Endothelial cell of umbilical vein (primary cell): Measurements from ENCODE around the gene PLEKHA6. TPM values are rescaled to one million over a fixed set of nuclear protein-coding genes. Genes with fewer than 3 reads are reported as not detected.
A peak's percentile ranks its signal among the peaks of the same experiment; 100 is the strongest.

Experiments
- BruUV-seq: library from RNA; stranded (reverse); fragments of 400-500 nt; replicated peaks from 2 replicates; lab custom pipeline; 2021; lab: Mats Ljungman, UMichigan
- CTCF ChIA-PET: fragments of 300-600, 350-600 bp; sonication (Branson Sonifier 250); formaldehyde crosslinking; loops from one replicate; lab custom pipeline; 2021; ENCODE audit warnings: antibody characterized with exemption, inconsistent platforms; lab: Charles Lee
- POLR2A ChIA-PET: fragments of 300-600, 350-600 bp; sonication (Branson Sonifier 250); formaldehyde crosslinking; loops from one replicate; lab custom pipeline; 2021; ENCODE audit warnings: antibody characterized with exemption, inconsistent platforms; lab: Charles Lee
- DNase-seq: peaks from one replicate; pipeline ENCODE4 v3.0.0-alpha.2; 2011; ENCODE audit warnings: low read depth, low spot score
- FAIRE-seq: peaks from 2 replicates; lab custom pipeline; 2011; peaks lifted over from hg19 to GRCh38; lab: Jason Lieb, UNC
- H2AFZ ChIP-seq: 2 replicates; pipeline ENCODE4 v1.6.0; 2012; ENCODE audit warnings: low read depth, low read length, control low read depth, inconsistent platforms
- H3K27ac ChIP-seq: 2 replicates; pipeline ENCODE4 v1.5.1; 2011; ENCODE audit warnings: low read depth, mild to moderate bottlenecking, control low read depth, low read length, moderate library complexity; ENCODE audit not compliant: insufficient read depth
- H3K27me3 ChIP-seq, 2 experiments: 2 replicates each; pipeline versions ENCODE4 v1.6.0 to v1.6.1; 2011; ENCODE audit warnings: low read length in 2 of 2, mixed read lengths in 1 of 2; ENCODE audit not compliant: control insufficient read depth in 2 of 2, insufficient read depth in 2 of 2
- H3K36me3 ChIP-seq, 2 experiments: 2 replicates in 1 of 2; 3 replicates in 1 of 2; pipeline ENCODE4 v1.5.1; 2011; ENCODE audit warnings: low read length in 2 of 2, mild to moderate bottlenecking in 1 of 2, moderate library complexity in 1 of 2; ENCODE audit not compliant: control insufficient read depth in 2 of 2, insufficient read depth in 2 of 2; ENCODE audit errors: extremely low read depth in 1 of 2
- H3K4me1 ChIP-seq: 3 replicates; pipeline ENCODE4 v1.5.1; 2011; ENCODE audit warnings: mild to moderate bottlenecking, low read length; ENCODE audit not compliant: control insufficient read depth, insufficient read depth; ENCODE audit errors: extremely low read depth
- H3K4me2 ChIP-seq: 2 replicates; pipeline ENCODE4 v1.6.1; 2011; ENCODE audit warnings: low read length, control low read depth, mixed read lengths; ENCODE audit not compliant: insufficient read depth
- H3K4me3 ChIP-seq, 3 experiments: fragments of 200-600 bp in 1 of 3; sonication (generic), shearing (Covaris generic) in 1 of 3; replicated peaks in 1 of 3; 2 replicates each; pipeline ENCODE4 v1.5.1; 2011 to 2016; ENCODE audit warnings: control low read depth in 3 of 3, low read length in 3 of 3, mild to moderate bottlenecking in 2 of 3, inconsistent platforms in 1 of 3, low read depth in 1 of 3, moderate library complexity in 1 of 3; ENCODE audit not compliant: insufficient read depth in 1 of 3
- H3K79me2 ChIP-seq: 2 replicates; pipeline ENCODE4 v1.6.0; 2012; ENCODE audit warnings: low read length, inconsistent platforms; ENCODE audit not compliant: control insufficient read depth, insufficient read depth
- H3K9ac ChIP-seq: replicated peaks from 2 replicates; pipeline ENCODE3; 2011; ENCODE audit warnings: low read length, control low read depth; ENCODE audit not compliant: insufficient read depth; ENCODE audit errors: extremely low read depth
- H3K9me1 ChIP-seq: replicated peaks from 3 replicates; pipeline ENCODE4 v1.6.0; 2011; ENCODE audit warnings: mild to moderate bottlenecking, low read length; ENCODE audit not compliant: control insufficient read depth, insufficient read depth; ENCODE audit errors: extremely low read depth
- H3K9me3 ChIP-seq: replicated peaks from 2 replicates; pipeline ENCODE4 v1.5.1; 2012; ENCODE audit warnings: low read length, inconsistent platforms; ENCODE audit not compliant: control insufficient read depth, insufficient read depth
- H4K20me1 ChIP-seq: replicated peaks from 2 replicates; pipeline ENCODE3; 2011; ENCODE audit warnings: mild to moderate bottlenecking, low read length; ENCODE audit not compliant: control insufficient read depth, insufficient read depth; ENCODE audit errors: extremely low read depth
- GATA2 ChIP-seq: IDR thresholded peaks from 2 replicates; pipeline ENCODE4 v1.7.0; 2011; ENCODE audit warnings: low read depth, mild to moderate bottlenecking, moderate library complexity, mixed read lengths, low read length; ENCODE audit not compliant: insufficient read length, insufficient read depth
- dilution Hi-C: fragments of 300-500 bp; cut with MboI; formaldehyde crosslinking; loops from one replicate; pipeline ENCODE4 v1.15.0; 2019; ENCODE audit warnings: low sequenced_read_pairs; ENCODE audit not compliant: extremely low pct_ligation_motif_present
- intact Hi-C: fragments of 100-400 bp; cut with micrococcal nuclease; formaldehyde crosslinking; loops from one replicate; pipeline ENCODE4 v1.10.0; 2022
- polyA plus RNA-seq, 4 experiments: library from polyadenylated mRNA; depleted of rRNA in 3 of 4; stranded (reverse) in 3 of 4; unstranded in 1 of 4; fragments of >200 nt; gene quantifications; 2 replicates each; pipeline versions ENCODE4 v1.2.1 to v1.2.3, GENCODE V29; 2011 to 2012; ENCODE audit warnings: missing spikeins in 1 of 4
- total RNA-seq: library from RNA; stranded (reverse); gene quantifications from 2 replicates; pipeline ENCODE4 v1.2.3, GENCODE V29; 2021
- TF ChIP-seq, protein P1 (sequence below), 2 donors: IDR thresholded peaks; 1 replicate in 1 of 2; 2 replicates in 1 of 2; pipeline ENCODE4 v1.5.1; 2011; ENCODE audit warnings: low read length in 2 of 2, mild to moderate bottlenecking in 2 of 2, moderate library complexity in 2 of 2, control low read depth in 1 of 2, inconsistent platforms in 1 of 2, low read depth in 1 of 2; ENCODE audit not compliant: insufficient read depth in 1 of 2; ENCODE audit errors: extremely low read depth in 1 of 2

Gene PLEKHA6
- total and polyA plus RNA-seq, 2 donors (not counting 3 experiments of a cell fraction or from before 2014, with no cell fraction given): 2.1 to 15.0 TPM

GRCh38 chr1:204398197-204399125 is 38.7 kb upstream of the PLEKHA6 start:
- intact Hi-C loops (loop anchor here (1.0 to 2.0 kb wide), 7 partner anchors 10 to 236 kb away; no protein-coding TSS in a partner anchor), dilution Hi-C loops (no loop called here)
- no peak overlapping the region for H3K4me3 ChIP-seq
- POLR2A ChIA-PET: interaction anchor here (0.9 to 1.5 kb wide), 4 partner anchors 13 to 31 kb away, joined by 3 to 4 read pairs (median 4); no protein-coding TSS in a partner anchor
- no peak overlapping the region for H3K4me2 ChIP-seq
- no peaks in the 10 kb centered on the region for H3K9me3 ChIP-seq
- CTCF ChIA-PET: interaction anchor here (0.6 to 3.8 kb wide), 80 partner anchors 9 to 550 kb away, joined by 3 to 164 read pairs (median 4); partner anchors contain the start of genes ETNK2, GOLT1A, MDM4 and PIK3C2B
- TF ChIP-seq, protein P1, sequence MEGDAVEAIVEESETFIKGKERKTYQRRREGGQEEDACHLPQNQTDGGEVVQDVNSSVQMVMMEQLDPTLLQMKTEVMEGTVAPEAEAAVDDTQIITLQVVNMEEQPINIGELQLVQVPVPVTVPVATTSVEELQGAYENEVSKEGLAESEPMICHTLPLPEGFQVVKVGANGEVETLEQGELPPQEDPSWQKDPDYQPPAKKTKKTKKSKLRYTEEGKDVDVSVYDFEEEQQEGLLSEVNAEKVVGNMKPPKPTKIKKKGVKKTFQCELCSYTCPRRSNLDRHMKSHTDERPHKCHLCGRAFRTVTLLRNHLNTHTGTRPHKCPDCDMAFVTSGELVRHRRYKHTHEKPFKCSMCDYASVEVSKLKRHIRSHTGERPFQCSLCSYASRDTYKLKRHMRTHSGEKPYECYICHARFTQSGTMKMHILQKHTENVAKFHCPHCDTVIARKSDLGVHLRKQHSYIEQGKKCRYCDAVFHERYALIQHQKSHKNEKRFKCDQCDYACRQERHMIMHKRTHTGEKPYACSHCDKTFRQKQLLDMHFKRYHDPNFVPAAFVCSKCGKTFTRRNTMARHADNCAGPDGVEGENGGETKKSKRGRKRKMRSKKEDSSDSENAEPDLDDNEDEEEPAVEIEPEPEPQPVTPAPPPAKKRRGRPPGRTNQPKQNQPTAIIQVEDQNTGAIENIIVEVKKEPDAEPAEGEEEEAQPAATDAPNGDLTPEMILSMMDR (IDR thresholded peaks at IDR 0.05; ENCODE audit: extremely low read depth in 1 of 2, insufficient read depth in 1 of 2, low read depth in 1 of 2, low read length in 2 of 2): peak; percentile 80 to 86
- no peak for TF ChIP-seq GATA2
- FAIRE-seq (peak; percentile 82), DNase-seq (peak; percentile 80)
- no peak overlapping the region for H3K9ac ChIP-seq
- H3K4me1 ChIP-seq: no peaks in the 10 kb centered on the region
- BruUV-seq: no TSS peak
- no peaks in the 10 kb centered on the region for H4K20me1 ChIP-seq
- H3K36me3 ChIP-seq: peaks cover 2 to 4% of the 10 kb centered on the region in 2 experiments
- H3K27ac ChIP-seq: no peak overlapping the region
- H3K27me3 ChIP-seq: no peaks in the 10 kb centered on the region
- H3K79me2 ChIP-seq: peaks cover 5% of the 10 kb centered on the region
- no peak overlapping the region for H2AFZ ChIP-seq
- no peaks in the 10 kb centered on the region for H3K9me1 ChIP-seq
